ENCODE measurements around the gene ZNF658.
"Not testable (repeated sequence)": the region's sequence is repeated elsewhere in the genome, so short reads cannot be mapped to it uniquely, and the experiment has no call there.

- TF ChIP-seq CTCF, POLR2A (IDR thresholded peaks at IDR 0.05): not testable (repeated sequence)
These were observed 616 bp downstream of the ZNF658 start for GRCh38 chr9:66901141-66901540.

Data from vagina (tissue), 2 donors.